Heart right ventricle (tissue), 16 donors: ENCODE measurements around the gene PRKACB. TPM values are rescaled to one million over a fixed set of nuclear protein-coding genes. Genes with fewer than 3 reads are reported as not detected.

Source experiments
- ATAC-seq, 8 donors: fragments of 200-7000 bp; cut with Tn5 transposase; one replicate each; pipeline ENCODE4 v1.9.1; 2020; ENCODE audit warnings: mild to moderate bottlenecking in 8 of 8, moderate library complexity in 8 of 8, moderate number of reproducible peaks in 1 of 8
- DNase-seq, 2 donors: peaks; one replicate each; pipeline ENCODE4 v3.0.0-alpha.2; 2020
- H3K27ac ChIP-seq, 10 donors: fragments of 200-600 bp; sonication (generic) in 2 of 10; one replicate each; pipeline versions ENCODE4 v1.5.0 to v1.8.0; 2020 to 2022; ENCODE audit warnings: mild to moderate bottlenecking in 3 of 10
- H3K27me3 ChIP-seq, 7 donors: fragments of 200-600 bp; one replicate each; pipeline ENCODE4 v1.8.0; 2021 to 2022; ENCODE audit warnings: mild to moderate bottlenecking in 2 of 7
- H3K36me3 ChIP-seq, 9 donors: fragments of 200-600 bp; sonication (generic) in 1 of 9; one replicate each; pipeline versions ENCODE4 v1.5.0 to v1.8.0; 2020 to 2022; ENCODE audit warnings: mild to moderate bottlenecking in 2 of 9
- H3K4me1 ChIP-seq, 9 donors: fragments of 200-600 bp; sonication (generic) in 1 of 9; one replicate each; pipeline versions ENCODE4 v1.5.0 to v1.8.0; 2020 to 2022; ENCODE audit warnings: mild to moderate bottlenecking in 4 of 9
- H3K4me3 ChIP-seq, 10 donors: fragments of 200-600 bp; sonication (generic) in 2 of 10; one replicate each; pipeline versions ENCODE4 v1.5.0 to v1.8.0; 2020 to 2022; ENCODE audit warnings: mild to moderate bottlenecking in 7 of 10, moderate library complexity in 2 of 10
- H3K9me3 ChIP-seq, 11 donors: fragments of 200-600 bp in 10 of 11; sonication (generic) in 2 of 11; one replicate each; pipeline versions ENCODE4 v1.5.0 to v1.8.0; 2013 to 2022; ENCODE audit warnings: mild to moderate bottlenecking in 2 of 11, control low read depth in 1 of 11, moderate library complexity in 1 of 11
- CTCF ChIP-seq, 9 donors: fragments of 200-600 bp; sonication (generic) in 2 of 9; IDR thresholded peaks; one replicate each; pipeline versions ENCODE4 v1.5.0 to v1.8.0; 2021 to 2022; ENCODE audit warnings: antibody characterized with exemption in 9 of 9, mild to moderate bottlenecking in 5 of 9, moderate library complexity in 1 of 9
- WGBS, 2 donors: extraction: QIAGEN DNeasy Blood & Tissue Kit; methylation state at CpG; one replicate each; pipeline ENCODE4 v1.1.7; 2013; ENCODE audit warnings: inconsistent platforms in 1 of 2; 5-methylcytosine and 5-hydroxymethylcytosine counted together
- intact Hi-C, 10 donors: fragments of 100-400 bp; cut with DNase I; formaldehyde crosslinking; loops; one replicate each; pipeline versions ENCODE4 v1.11.1 to v1.14.2; 2022
- polyA plus RNA-seq, 2 donors: library from polyadenylated mRNA; stranded (reverse); fragments of 200-250 nt; gene quantifications; one replicate each; pipeline ENCODE4 v1.2.3, GENCODE V29; 2013
- total RNA-seq, 10 donors: library from RNA; stranded (reverse); fragmentation: NEBNext Ultra II Directional in 3 of 10; extraction: Animal tissue kit (Norgen Biotek cat#: 25700) in 3 of 10; gene quantifications; one replicate each; pipeline versions ENCODE4 v1.2.1 to v1.2.4, GENCODE V29; 2021 to 2023
- donor health status: Arrhythmogenic right ventricular cardiomyopathy.
- donor health status: ischemic (EF 13 %, LVEDD 7.1; RV severe dilation, severe dysfunction).
- donor health status: healthy with polysubstance abuse.
- donor health status: DM: no; HTN: yes; CAD: no.
- donor health status: DM: no; HTN: no; CAD: no.
- donor health status: ischemic (EF 25% LVEDD 6.9; RV normal size, moderate dysfunction).
- donor health status: ischemic (EF 25% LVEDD 5.7; RV mildly dilated, moderate dysfunction).
- donor health status: healthy.
- donor health status: DM: yes; HTN: yes; CAD: no.
- donor health status: Ischemic cardiomyopathy.
- donor health status: ischemic (EF 35%, LVEDD 5.7; RV mildly dilated, moderate dysfunction).
- donor health status: nonischemic (EF 11% LVEDD 7.7; RV severe dilation, severe dysfunction).
- donor health status: DM: yes; HTN: yes; CAD: no.
- donor health status: PGD.
- donor health status: ischemic (EF 29% LVEDD 5.4; RV normal size, mild dysfunction).
- donor health status: nonischemic (EF 23%, LVEDD 6.1; RV moderate dilation, normal function).

The PRKACB gene
- total and polyA plus RNA-seq, 12 donors: 6.4 to 49.1 (median 39.6) TPM

DNA sequence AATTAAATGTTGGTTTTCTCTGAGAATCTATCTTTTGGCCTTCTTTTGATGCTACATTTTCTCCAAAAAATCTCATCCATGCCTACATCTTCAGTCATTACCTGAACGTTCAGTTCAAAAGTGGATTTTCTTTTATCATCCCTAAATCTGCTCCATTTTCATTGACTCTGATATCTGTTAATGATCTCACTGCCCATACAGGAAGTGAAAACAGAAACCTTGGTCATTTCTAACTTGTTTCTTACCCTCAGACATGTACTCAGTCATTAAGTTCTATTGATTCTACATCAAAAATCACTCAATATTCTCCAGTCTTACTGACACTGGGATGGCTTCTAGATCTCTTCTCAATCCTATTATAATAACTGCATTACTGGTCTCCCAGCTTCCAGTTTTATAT is 22.7 kb downstream of the PRKACB start:
- intact Hi-C loops: no loop called here
- WGBS, 2 donors: 82 to 90% methylated on average over 1 of the region's 1 CpG
- H3K4me1 ChIP-seq: peaks cover 0 to 35% (median 8%) of the 10 kb centered on the region in 9 donors
- no peak overlapping the region for H3K27ac ChIP-seq
- no peak overlapping the region for H3K4me3 ChIP-seq
- ATAC-seq (no peak), DNase-seq (no peak)
- H3K27me3 ChIP-seq: no peaks in the 10 kb centered on the region
- H3K36me3 ChIP-seq: no peaks in the 10 kb centered on the region
- no peak for TF ChIP-seq CTCF (IDR thresholded peaks at IDR 0.05)
- H3K9me3 ChIP-seq: no peaks in the 10 kb centered on the region

GRCh38 chr1:84168783-84169182 is 24.7 kb downstream of the PRKACB start:
- Histone ChIP-seq H3K9me3 (no peaks in the 10 kb centered on the region), H3K27me3 (no peaks in the 10 kb centered on the region), H3K4me1 (peaks cover 0 to 30% (median 8%) of the 10 kb centered on the region in 9 donors), H3K4me3 (no peak overlapping the region), H3K36me3 (no peaks in the 10 kb centered on the region), H3K27ac (no peak overlapping the region)
- DNase-seq: no peak
- no peak for ATAC-seq
- no peak for TF ChIP-seq CTCF (IDR thresholded peaks at IDR 0.05)
- intact Hi-C loops: no loop called here
- 94 to 95% methylated on average over 2 of the region's 2 CpGs for WGBS, 2 donors

GRCh38 chr1:84170171-84170570 is 26.1 kb downstream of the PRKACB start:
- Histone ChIP-seq H3K27me3 (no peaks in the 10 kb centered on the region), H3K4me3 (no peak overlapping the region), H3K36me3 (no peaks in the 10 kb centered on the region), H3K4me1 (peaks cover 0 to 25% (median 7%) of the 10 kb centered on the region in 9 donors), H3K9me3 (no peaks in the 10 kb centered on the region), H3K27ac (no peak overlapping the region)
- no peak for TF ChIP-seq CTCF (IDR thresholded peaks at IDR 0.05)
- WGBS, 2 donors: 75 to 83% methylated on average over 1 of the region's 1 CpG
- intact Hi-C loops: no loop called here
- ATAC-seq (no peak), DNase-seq (no peak)

DNA sequence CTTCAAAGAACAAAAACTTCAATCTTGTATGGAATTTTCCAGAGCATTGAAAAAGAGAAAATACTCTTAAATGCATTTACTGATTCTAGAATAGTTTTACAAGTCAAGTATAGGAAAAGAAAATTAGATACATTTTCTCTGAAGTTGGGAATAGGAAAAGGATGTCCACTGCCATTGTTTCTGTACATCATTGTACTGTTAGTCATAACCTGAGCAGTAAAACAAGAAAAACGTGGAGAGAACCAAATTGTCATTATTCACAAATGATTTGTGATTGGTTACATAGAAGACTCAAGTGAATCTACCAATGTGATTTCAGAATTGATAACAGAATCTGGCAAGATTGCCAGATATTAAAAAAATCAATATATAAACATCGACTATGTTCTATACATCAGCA is 27.4 kb downstream of the PRKACB start:
- Histone ChIP-seq H3K4me3 (no peak overlapping the region), H3K36me3 (no peaks in the 10 kb centered on the region), H3K4me1 (peaks cover 0 to 18% (median 0%) of the 10 kb centered on the region in 9 donors), H3K27me3 (no peaks in the 10 kb centered on the region), H3K27ac (no peak overlapping the region), H3K9me3 (no peaks in the 10 kb centered on the region)
- no peak for ATAC-seq
- intact Hi-C loops: no loop called here
- WGBS, 2 donors: 87 to 89% methylated on average over 2 of the region's 2 CpGs
- TF ChIP-seq CTCF (IDR thresholded peaks at IDR 0.05): no peak
- no peak for DNase-seq
